HG03196 (cell line): ENCODE data around the gene TTC27.
"Not testable (repeated sequence)": the region's sequence is repeated elsewhere in the genome, so short reads cannot be mapped to it uniquely, and the experiment has no call there.

ENCODE experiments used
- ATAC-seq: cut with Tn5 transposase; IDR thresholded peaks from one replicate; pipeline ENCODE4 v1.9.1; 2021; ENCODE audit not compliant: unreplicated experiment

Gene TTC27

GRCh38 chr2:32846274-32846673 is 218.4 kb downstream of the TTC27 start:
- ATAC-seq, result not testable (repeated sequence)

DNA sequence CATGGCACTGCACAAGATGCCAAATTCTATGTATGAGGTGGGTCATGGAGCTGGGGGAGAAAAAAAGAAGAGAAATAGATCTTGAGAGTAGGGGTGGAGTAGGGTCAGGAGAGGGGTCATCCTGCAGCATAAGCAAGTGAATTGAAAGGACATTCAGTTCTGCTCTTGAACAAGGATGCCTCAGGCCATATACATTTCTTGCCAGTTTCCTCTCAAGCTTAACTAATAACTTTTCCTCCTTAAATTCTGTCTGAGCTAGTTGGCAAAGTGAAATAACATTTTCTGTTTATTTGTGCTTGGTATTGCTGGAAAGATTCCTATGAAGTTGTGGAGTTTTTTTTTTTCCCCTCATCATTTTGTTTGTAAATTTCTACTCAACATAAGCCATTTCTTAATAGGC is 219.9 kb downstream of the TTC27 start:
- ATAC-seq, result no peak

- ATAC-seq, result no peak
Measured at GRCh38 chr2:32849456-32850194, 221.8 kb downstream of the TTC27 start.

DNA sequence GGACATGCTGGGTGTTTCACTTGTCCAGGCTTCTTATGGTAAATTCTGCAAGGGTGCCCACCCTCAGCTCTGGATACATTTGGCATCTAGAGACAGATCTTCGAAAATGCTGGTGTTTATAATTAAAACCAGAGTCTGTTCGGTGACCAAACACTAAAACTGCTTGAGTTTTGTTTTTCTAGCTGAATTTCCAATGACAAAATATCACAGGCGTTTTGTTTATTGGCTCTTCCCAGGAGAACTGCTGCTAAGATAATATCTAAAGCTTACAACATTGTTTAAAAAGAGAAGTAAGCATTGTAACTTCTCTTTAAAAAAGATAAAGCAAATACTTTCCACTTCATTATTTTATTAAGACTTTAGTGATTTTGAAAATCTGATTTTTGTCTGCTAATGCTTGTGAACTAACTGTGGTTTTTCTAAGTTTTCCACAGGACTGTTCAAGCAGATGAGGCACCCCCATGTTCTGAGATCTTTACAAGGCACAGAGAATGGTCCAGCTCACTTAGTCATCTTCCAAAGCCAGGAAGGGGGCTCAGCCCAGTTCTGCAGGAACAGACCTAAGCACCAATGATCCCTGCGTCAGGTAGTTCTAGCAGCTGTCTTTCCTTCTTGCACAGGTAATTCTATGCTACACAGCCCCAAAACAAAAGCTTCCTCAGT is 224.1 kb downstream of the TTC27 start:
- no peak for ATAC-seq

GRCh38 chr2:32852856-32853255 is 225.0 kb downstream of the TTC27 start:
- no peak for ATAC-seq

DNA sequence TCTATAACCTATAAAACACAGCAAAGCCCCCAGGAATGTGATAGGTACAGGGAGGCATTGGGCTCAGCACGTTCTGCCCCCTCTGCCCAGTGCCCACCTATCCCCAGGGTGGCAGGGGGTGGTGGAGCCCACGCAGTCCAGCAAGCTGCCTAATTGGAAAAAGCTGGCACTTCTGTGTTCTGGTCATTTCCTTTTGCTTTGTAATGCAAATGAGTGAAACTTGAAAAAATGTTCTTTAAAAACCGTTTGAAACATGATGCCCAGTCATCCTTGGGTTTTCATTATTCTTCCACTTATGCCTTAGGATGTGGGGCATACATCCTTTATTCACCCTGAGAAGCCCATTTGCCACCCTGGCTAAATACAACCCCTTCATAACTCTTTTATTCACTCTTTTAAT is 229.0 kb downstream of the TTC27 start:
- no peak for ATAC-seq

DNA sequence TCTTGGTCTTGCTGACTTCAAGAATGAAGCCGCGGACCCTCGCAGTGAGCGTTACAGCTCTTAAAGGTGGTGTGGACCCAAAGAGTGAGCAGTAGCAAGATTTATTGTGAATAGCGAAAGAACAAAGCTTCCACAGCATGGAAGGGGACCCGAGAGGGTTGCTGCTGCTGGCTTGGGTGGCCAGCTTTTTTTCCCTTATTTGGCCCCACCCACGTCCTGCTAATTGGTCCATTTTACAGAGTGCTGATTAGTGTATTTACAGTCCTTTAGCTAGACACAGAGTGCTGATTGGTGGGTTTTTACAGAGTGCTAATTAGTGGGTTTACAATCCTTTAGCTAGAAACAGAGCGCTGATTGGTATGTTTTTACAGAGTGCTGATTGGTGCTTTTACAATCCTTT is 230.9 kb downstream of the TTC27 start:
- ATAC-seq, result no peak

DNA sequence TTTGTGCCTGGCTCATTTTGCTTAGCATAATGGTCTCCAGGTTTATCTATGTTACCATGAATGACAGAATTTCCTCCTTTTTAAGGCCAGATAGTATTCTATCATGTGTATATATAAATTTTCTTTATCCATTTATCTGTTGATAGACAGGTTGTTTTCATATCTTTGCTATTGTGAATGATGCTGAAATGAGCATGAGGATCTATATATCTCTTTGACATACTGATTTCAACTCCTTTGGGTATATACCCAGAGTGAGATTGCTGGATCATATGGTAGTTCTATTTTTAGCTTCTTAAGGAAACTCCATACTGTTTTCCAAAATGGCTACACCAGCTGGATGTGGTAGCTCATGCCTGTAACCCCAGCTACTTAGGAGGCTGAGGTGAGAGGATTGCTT is 232.5 kb downstream of the TTC27 start:
- no peak for ATAC-seq

GRCh38 chr2:32862269-32863055 is 234.6 kb downstream of the TTC27 start:
- no peak for ATAC-seq

- ATAC-seq, result no peak
Measured at GRCh38 chr2:32863326-32863725, 235.5 kb downstream of the TTC27 start.

DNA sequence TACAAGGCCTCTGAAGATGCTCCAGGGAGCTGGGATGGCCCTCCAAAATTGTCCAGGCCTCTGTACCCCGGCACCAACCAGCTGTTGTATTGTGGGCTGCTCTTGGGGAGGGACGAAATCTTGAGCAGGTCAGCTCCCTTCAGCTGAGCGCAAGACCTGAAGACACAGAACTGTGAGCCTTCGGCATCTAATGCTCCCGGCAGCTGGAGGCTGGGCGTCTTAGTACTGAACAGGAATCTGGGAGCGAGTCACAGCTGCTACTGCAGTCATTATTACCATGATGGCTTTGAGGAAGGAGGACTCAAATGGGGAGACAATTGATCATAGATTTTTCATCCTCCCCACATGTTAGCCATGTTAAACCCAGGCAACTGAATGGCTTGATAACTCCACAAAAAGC is 236.0 kb downstream of the TTC27 start:
- ATAC-seq, result no peak

DNA sequence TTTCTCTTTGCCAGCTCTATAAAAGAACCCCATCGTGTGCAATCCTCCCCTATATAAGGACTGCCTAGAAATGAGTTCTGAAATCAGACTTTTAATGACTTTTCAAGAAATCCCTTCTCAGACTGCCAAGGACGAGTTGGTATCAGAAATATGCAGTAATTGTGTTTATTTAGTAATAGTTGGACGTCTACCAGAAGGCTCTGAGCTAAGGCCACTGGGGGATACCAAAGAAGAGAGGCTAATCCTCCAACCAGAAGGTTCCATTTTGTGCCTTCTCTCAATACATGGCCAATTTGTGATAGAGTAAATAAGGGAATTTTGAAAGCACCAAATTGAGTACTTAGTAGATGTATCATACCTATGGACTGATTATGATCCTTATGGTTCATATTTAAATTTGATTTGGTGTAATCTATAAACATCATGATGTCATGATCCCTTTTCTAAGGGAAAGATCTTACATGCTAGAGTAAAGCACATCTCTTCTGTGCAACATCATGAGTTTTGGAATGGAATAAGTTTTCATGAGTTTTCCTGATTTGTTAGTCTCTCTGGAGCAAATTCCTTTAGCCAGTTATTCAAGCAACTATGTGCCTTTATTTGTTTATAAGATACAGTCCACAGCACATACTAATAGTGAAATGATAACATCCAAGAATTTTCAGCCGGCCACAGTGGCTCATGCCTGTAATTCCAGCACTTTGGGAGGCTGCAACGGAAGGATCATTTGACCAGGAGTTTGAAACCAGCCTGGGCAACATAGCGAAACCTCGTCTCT is 236.7 kb downstream of the TTC27 start:
- no peak for ATAC-seq

DNA sequence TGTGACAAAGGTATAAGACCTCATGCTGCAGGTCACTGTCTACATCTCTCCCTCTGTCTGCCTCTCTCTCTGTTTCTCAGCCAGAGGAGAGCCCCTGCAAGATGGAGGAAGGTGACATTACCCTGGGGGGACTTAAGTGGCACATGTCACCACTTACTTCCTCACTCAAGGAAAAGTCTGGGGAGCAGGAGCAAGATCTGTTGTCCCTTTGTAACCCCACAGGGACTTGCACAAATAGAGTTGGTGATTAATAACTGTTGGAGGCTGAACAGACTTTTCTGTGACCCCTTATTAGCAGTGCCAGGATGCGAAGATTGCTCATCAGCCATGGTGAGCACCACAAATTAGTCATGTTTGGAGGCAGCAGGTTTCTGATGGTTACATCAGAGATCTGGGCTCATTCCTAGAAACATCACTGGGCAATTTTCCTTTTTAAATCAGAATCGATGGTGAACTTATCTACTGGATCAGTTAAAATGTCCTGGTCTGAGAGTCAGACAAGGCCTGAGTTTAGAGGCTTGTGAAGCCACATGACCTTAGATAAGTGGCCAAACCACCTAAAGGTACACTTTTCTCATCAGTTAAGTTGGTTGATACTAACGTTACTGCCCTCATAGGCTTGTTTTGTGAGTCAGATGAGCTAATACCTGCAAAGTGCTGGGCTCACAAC is 237.7 kb downstream of the TTC27 start:
- ATAC-seq, result no peak

DNA sequence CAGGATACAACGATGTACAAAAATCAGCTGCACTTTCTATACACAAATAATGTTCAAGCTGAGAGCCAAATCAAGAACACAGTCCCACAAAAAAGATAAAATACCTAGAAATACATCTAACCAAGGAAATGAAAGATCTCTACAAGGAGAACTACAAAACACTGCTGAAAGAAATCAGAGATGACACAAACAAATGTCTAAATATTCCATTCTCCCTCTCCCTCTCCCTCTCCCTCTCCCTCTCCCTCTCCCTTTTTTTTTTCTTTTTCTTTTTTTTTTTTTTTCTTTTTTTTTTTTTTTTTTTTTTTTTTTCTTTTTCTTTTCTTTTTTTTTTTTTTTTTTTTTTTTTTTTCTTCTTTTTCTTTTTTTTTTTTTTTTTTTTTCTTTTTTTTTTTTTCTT is 238.6 kb downstream of the TTC27 start:
- ATAC-seq, result not testable (repeated sequence)
